Activated CD8-positive, alpha-beta memory T cell treated with anti-CD3 and anti-CD28 coated beads, Interleukin-2, amount 50 U/mL, for 24 hours (primary cell): ENCODE measurements around the gene COL13A1.

Source experiments
- DNase-seq: peaks from one replicate; pipeline ENCODE4 v3.0.0-alpha.2; 2020; ENCODE audit errors: extremely low read depth

COL13A1 gene

GRCh38 chr10:69885379-69886013 lies 83.8 kb downstream of the COL13A1 start:
- DNase-seq = no peak

DNA sequence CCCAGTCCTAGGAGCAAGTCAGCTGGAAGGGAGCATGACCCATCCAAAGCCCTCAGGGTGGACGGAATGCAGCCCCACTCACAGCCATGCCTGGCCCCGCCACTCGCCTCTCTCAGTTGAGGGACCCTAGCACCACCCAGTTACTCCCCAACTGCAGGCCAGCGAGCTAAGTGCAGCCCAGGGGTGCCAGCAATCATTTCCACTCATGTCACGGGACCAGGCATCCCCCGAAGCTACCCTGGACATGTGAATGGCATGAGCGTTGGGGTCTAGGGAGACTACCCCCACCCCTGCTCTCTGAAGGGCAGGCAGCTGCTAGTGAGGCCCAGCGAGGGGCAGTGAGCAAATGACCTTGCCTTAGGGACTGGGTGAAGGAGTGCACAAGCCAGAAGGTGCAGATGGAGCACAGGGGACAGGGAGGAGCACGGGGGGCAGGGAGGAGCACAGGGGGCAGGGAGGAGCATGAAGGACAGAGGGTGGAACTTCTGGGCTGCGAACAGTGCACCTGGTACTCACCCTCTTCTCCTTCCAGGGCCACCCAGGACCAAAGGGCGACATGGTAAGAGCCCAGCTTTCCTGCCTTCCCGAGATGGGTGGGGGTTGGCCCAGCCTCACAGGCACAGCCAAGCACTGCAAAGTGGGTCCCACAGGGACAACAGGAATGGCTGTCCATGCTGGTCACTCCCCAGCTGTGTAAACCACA lies 87.3 kb downstream of the COL13A1 start:
- no peak for DNase-seq

DNA sequence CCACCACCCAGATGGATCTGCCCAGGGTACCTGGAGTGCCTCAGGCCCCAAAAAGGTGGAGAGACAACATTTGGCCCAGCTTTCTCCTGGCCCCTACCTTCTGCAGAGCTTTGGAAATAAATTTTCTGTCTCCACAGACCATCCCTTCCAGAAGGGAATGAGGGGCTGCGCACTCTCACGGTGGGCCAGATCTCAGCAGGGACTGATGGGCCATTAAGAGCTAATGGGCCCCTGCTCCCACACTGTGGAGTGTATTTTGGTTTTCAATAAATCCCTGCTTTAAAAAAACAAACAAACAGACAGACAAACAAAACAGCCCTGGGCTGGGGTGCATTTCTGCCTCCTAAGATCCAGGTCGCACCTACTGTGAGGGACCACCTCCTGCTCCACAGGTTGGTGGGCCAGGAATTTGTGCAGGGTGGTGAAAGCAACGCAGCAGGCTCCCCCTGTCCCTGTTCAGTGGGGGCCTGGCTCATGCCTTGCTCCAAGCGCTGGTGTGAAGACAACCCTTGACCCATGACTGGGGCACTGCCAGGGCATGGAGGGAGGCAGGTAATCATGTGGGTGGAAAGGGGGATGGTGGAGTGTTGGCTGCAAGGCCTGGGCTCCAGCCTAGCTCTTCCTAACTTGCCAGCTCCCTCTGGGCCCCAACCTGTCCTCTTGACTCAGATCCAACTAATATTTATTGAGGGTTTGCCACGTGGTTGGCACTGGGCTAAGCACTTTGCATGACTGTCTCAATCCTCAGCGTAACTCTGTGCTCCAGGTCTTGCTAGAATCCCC lies 88.5 kb downstream of the COL13A1 start:
- no peak for DNase-seq

DNA sequence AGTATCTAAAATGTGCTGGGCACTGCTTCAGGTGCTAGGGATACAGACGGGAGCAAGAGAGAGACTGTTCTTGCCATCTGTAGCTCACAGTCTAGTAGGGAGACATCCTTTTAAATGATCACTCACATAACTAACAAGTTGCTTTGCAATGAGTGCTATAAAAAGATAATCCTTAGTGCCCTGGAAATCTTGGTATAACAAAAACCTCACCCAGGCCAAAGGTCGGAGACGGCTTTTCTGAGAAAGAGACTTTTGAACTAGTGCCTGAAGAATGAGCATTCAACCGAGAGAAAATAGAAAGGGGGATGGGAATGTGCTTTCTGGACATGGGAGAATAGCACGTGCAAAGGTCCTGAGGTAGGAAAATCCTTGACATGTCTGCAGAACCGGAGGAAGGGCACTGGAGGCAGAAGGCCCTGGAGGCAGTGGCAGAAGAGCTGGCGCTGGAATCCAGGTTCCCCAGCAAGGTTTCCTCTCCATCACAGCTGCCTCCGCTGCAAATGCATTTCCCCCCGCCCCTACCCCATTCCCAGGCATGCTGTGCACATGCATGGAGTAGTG lies 89.4 kb downstream of the COL13A1 start:
- DNase-seq = no peak

GRCh38 chr10:69892406-69892805 lies 90.7 kb downstream of the COL13A1 start:
- no peak for DNase-seq

DNA sequence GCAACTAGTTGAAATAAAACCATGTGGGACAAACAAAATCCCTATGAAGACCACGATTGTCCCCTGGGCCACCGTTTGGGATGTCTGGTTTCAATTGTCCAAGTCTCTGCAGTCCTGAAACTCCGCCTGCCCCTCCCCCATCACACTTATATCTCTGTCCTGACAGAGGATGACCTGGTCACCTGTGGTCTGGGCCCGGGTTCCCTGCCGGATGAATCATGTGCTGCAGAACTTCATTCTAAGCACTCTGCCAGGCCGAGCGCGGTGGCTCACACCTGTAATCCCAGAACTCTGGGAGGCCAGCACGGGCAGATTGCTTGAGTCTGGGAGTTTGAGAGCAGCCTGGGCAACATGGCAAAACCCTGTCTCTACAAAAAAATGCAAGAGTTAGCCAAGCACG lies 91.1 kb downstream of the COL13A1 start:
- no peak for DNase-seq

DNA sequence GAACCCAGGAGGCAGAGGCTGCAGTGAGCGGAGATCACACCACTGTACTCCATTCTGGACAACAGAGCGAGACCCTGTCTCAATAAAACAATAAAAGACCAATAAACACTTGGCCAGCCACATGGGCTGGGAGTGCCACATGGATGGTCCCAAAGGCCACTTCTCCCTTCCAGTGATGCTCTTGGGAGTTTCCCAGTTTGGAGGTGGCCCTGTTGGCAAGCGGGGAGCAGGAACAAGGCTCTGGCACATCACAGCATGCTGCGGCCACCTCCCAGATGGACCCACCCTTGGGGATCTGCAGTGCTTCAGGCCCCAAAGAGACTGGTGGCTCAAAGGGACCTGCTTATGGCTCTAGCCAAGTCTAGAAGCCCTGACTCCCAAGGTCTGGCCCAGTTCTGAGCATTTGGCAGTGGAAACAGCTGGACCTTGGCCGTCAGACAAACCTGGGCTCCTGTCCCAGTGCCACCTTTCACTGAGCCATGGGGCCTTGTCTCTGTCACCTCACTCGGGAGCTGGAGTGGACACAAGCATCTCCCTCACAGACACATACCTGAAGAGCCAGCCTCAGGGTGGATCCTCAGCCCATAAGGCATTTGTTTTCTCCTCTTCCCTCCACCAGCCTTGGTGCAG lies 91.7 kb downstream of the COL13A1 start:
- DNase-seq = no peak

GRCh38 chr10:69894156-69894555 lies 92.5 kb downstream of the COL13A1 start:
- DNase-seq = no peak

- DNase-seq = no peak
Measured at GRCh38 chr10:69895759-69896158, 94.1 kb downstream of the COL13A1 start.

- no peak for DNase-seq
Measured at GRCh38 chr10:69896606-69897231, 95.0 kb downstream of the COL13A1 start.

- no peak for DNase-seq
Measured at GRCh38 chr10:69897432-69897831, 95.7 kb downstream of the COL13A1 start.

GRCh38 chr10:69897999-69898398 lies 96.3 kb downstream of the COL13A1 start:
- DNase-seq = no peak

DNA sequence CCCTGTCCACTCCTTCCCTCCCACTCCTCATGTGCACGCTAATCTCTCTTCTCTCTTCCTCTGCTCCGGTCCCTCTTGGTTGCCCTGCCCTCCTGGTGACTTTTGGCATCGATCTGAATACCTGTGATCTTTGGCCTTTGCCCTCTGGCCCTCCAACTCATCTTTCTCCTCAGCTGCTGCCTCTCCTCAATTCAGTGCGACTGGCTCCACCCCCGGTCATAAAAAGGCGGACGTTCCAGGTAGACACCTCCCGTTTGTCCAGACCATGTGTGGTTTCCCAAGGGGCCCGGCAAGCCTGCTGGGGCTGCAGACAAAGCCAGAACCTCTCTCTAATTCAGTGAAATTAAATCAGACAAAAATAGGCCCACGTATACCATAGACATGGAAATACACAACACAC lies 96.8 kb downstream of the COL13A1 start:
- DNase-seq = no peak

- no peak for DNase-seq
Measured at GRCh38 chr10:69898941-69899340, 97.2 kb downstream of the COL13A1 start.

GRCh38 chr10:69899727-69900595 lies 98.3 kb downstream of the COL13A1 start:
- no peak for DNase-seq

DNA sequence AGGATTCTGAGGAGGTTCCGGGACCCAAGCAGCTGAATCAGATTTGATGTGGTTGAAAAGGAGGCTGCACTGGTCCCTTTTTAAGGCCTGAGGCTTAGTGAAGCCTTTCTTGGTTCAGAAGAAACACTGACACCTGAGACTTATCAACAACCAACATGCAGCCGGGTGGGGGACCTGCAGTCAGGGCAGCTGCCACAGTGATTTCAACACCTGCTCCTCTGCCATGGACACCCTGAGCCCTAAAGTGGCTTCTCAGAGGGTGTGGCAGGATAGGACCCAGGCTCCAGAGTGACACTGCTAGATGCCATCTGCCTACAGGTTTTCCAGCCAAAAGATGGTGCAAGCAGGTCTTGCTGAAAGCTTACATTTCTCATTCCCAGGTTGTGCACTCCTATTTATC lies 99.3 kb downstream of the COL13A1 start:
- no peak for DNase-seq

- DNase-seq = no peak
Measured at GRCh38 chr10:69901628-69902505, 100.2 kb downstream of the COL13A1 start.

GRCh38 chr10:69902835-69903535 lies 101.3 kb downstream of the COL13A1 start:
- no peak for DNase-seq

GRCh38 chr10:69904533-69904932 lies 102.8 kb downstream of the COL13A1 start:
- no peak for DNase-seq
